ENCODE measurements around the gene TSPOAP1.

Gene TSPOAP1

DNA sequence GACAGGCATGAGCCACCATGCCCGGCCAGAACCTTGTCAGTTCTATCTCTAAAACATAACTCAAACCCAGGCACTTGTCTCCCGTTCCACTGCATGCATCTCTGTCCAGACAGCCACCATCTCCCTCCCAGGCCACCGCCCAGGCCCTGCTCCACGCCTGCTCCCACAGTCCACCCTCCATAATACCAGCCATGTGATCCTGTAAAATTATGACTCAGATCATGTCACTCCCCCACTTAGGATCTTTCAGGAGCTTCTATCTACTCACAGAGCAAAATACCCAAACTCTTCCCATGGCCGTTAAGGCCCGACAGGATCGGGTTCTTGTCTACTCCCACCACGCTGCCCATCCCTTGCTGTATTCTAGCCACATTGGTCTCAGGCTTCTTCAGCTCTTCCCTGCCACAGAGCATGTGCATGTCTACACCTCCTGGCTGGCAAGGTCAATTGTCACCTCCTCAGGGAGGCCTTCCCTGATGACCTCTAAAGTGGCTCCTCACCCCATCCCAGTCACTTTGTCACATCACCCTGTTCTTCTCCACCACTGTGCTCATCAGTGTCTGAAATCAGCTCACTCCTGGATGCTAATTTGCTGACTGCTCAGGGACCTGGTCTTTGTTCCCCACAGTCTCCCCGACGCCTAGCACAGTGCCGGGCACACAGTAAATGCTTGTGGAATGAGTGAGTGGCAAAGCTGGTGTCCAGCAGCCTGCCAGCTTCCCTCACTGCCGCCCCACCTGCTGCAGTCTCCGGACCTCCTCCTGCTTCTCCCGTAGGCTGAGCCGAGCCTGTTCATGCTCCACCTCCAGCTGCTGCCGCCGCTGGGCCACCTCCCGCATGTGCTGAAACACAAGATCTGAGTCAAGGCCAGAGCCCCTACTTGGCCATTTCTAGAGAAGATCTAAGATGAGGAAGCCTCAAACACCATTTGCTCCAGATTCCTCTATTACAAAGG is 6.7 kb downstream of the TSPOAP1 start:
- no peaks in the 10 kb centered on the region for H3K27me3 Mint-ChIP-seq
- H3K4me3 Mint-ChIP-seq = no peak overlapping the region
- no peaks in the 10 kb centered on the region for H3K36me3 Mint-ChIP-seq (ENCODE audit: low read depth)
- H3K4me1 Mint-ChIP-seq (ENCODE audit: low read depth) = peaks cover 40% of the 10 kb centered on the region
- H3K9me3 Mint-ChIP-seq = no peaks in the 10 kb centered on the region
- peak overlapping the region; percentile 23 for H3K27ac Mint-ChIP-seq

DNA sequence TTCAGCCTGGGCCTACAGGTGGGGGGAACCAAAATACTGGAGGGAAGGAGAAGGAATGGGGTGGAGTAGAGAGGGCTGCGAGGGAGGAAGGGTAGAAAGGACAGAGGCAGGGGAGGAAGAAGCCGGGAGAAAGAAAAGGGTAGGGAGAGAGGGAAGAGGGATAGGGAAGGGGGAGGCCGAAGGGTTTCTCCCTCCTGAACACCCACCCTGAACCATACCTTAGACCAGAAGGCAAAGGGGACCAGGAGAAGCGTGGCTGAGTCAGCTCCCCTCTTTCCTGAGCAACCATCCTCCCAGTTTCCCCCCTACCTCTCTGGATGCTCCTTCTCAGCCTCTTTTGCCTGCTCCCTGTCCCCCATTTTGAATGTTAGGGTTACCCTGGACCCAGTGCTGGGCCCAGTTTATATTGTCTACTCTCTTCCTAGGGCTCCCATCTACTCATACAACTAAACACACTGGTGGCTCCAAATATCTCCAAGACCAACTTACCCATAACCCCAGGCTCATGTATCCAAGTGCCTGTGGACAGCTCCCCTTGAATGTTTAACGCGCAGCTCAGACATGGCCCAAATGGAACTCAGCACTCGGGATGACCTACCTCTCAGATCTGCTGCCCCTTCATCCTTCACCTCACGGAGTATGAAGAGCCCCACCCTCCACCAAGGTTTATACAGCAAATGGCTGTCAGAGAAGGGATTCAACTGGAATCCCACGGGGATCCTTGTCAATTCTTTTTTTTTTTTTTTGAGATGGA is 7.8 kb downstream of the TSPOAP1 start:
- Mint-ChIP-seq H3K4me1 (ENCODE audit: low read depth) (peaks cover 30% of the 10 kb centered on the region), H3K27ac (no peak overlapping the region), H3K36me3 (ENCODE audit: low read depth) (no peaks in the 10 kb centered on the region), H3K9me3 (no peaks in the 10 kb centered on the region), H3K4me3 (no peak overlapping the region), H3K27me3 (no peaks in the 10 kb centered on the region)

DNA sequence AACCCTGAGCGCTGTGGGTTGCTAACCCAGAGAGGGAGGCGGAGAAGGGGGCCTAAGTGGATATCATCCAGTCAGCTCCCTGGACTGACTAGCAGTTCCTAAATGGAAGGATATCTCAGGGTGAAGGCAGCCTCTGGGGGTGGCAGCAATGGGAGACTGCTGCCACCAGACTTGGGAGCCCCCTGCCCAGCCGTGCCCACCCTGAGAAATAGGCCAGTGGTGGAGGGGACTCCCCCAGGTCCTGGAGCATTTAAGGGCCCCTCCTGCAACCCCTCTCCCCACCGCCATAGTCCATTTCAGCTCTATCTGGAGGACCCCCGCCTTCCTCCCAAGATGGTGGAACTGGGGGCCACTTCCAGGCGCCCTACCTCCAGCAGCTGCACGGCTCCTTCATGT is 8.4 kb downstream of the TSPOAP1 start:
- Mint-ChIP-seq H3K9me3 (no peaks in the 10 kb centered on the region), H3K4me1 (ENCODE audit: low read depth) (peaks cover 24% of the 10 kb centered on the region), H3K27ac (no peak overlapping the region), H3K36me3 (ENCODE audit: low read depth) (no peaks in the 10 kb centered on the region), H3K4me3 (no peak overlapping the region), H3K27me3 (no peaks in the 10 kb centered on the region)

DNA sequence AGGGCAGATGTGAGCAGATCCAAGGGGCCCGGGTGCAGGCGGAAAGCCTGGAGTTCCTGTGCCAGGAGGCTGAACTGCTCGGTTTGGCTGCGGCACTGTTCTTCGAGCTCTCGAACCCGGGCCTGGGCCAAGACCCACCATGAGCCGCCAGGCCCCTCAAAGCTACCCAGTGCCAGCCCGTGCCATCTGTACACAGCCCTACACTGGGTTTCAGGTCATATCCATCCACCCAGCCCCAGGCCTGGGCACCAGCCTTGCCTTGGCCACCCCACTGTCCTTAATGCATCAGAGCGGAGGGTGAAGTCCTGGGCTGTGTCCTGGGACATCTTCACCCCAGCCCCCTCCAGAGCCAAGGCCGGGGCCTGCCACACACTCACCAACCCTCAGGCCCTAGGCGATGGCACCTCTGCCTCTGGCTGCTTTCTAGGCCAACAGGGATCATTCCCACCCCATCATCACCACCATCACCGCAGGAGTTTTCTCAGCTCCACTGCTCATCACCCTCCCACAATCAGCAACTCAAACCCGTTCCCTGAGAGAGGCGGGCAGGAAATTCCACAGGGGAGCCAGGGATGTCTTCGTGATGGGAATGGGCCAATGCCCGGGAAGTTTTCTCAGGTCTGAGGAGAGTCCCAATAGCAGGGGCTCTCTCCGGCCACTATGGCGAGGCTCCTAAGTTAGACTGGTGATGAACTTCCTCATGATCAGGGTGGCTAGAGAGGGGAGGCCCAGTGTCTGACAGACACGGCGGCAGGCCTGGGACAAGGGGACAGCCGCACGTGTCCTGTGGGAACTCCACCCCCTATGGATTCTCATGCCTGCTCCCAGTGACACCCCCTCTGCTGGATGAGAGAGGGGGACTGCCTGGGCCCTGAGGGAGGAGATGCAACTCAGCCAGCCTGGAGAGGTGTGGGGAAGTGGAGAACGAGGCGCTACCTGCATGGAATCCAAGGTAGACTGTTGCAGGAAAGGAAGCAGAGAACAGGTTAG is 9.1 kb downstream of the TSPOAP1 start:
- H3K27ac Mint-ChIP-seq = no peak overlapping the region
- H3K4me1 Mint-ChIP-seq (ENCODE audit: low read depth) = peaks cover 20% of the 10 kb centered on the region

DNA sequence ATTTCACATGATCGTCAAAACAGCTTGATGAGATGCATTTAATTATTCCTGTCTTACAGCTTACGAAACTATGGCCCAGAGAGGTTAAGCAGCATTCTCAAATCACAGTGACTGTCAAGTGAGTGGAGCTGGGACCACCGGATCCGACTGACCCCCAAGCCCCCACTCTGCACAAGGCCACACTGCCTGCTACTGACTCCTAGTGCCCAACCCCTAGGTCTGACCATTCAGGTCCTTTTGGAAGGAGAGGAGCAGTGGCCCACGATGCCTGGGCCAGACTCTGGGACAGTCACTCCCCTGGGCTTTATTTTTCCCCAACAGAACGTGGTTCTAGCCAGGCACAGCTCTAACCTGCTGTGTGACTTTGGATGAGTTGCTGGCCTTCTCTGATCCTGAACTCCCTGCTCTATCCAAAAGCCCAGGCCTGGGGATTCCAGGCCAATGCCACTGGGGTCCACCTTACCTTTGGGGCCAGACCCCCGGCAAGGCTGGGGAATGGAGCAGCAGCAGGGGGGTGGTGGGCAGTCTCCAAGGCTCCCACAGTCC is 9.9 kb downstream of the TSPOAP1 start:
- Mint-ChIP-seq H3K27me3 (no peaks in the 10 kb centered on the region), H3K36me3 (ENCODE audit: low read depth) (no peaks in the 10 kb centered on the region), H3K27ac (peak overlapping the region; percentile 65), H3K4me1 (ENCODE audit: low read depth) (peaks cover 20% of the 10 kb centered on the region), H3K4me3 (peak overlapping the region; percentile 13), H3K9me3 (no peaks in the 10 kb centered on the region)

More for the DNA sequence above, 9.1 kb downstream of the TSPOAP1 start:
- no peaks in the 10 kb centered on the region for H3K9me3 Mint-ChIP-seq
- no peaks in the 10 kb centered on the region for H3K36me3 Mint-ChIP-seq (ENCODE audit: low read depth)
- no peak overlapping the region for H3K4me3 Mint-ChIP-seq
- H3K27me3 Mint-ChIP-seq = no peaks in the 10 kb centered on the region

DNA sequence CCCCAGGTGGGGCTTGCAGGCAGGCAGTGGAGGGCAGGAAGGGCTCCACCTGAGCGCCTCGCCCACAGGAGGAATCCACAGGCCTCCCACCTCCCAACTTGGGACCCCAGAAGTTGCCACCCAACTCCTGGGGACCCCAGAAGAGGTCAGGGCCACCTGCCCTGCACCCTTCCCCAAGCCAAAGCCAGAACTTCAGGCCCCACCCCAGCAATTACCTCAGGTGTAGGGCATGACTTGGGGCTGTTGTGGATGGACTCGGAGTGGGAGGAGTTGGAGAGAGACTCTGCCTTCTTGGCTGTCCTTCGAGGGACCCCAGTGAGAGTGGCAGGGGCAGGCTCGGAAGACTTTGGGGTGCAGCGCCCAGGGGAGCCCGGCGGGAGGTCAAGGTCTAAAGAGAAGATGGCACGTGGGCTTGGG is 10.5 kb downstream of the TSPOAP1 start:
- Mint-ChIP-seq H3K36me3 (ENCODE audit: low read depth) (no peaks in the 10 kb centered on the region), H3K4me1 (ENCODE audit: low read depth) (peaks cover 20% of the 10 kb centered on the region), H3K9me3 (no peaks in the 10 kb centered on the region), H3K27ac (peak overlapping the region; percentile 65), H3K27me3 (no peaks in the 10 kb centered on the region), H3K4me3 (no peak overlapping the region)

DNA sequence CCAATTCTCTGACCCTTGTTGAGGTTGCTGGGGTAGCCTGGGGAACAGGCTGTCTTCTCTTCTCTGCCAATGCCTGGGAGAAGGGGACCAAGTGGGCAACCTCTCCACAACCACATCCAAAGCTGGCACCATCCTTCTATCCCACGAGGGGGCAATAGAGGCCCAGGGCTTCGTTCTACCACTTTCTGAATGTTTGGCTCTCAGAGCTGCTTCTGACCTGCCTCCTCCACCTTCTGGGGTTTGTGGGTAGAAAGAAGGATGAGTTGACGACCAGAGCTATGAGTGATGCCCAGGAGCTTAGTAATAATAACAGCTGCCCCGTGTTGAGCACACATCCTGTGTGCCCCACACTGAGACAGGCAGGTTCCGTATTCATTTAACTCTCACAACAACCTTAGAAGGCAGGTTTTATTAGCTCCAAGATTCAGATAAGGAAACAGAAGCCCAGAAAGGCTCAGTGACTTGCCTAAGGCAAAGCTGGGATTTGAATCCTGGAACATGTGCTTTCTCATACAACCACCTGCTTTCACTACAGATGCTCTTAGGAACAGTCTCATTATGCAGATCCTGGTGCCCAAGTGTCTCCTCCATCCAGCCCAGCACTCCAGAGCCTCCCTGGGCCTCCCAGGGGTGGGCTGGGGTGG is 11.1 kb downstream of the TSPOAP1 start:
- Mint-ChIP-seq H3K4me3 (peak overlapping the region; percentile 30), H3K27me3 (no peaks in the 10 kb centered on the region), H3K4me1 (ENCODE audit: low read depth) (peaks cover 20% of the 10 kb centered on the region), H3K27ac (peak overlapping the region; percentile 88), H3K9me3 (no peaks in the 10 kb centered on the region), H3K36me3 (ENCODE audit: low read depth) (no peaks in the 10 kb centered on the region)

DNA sequence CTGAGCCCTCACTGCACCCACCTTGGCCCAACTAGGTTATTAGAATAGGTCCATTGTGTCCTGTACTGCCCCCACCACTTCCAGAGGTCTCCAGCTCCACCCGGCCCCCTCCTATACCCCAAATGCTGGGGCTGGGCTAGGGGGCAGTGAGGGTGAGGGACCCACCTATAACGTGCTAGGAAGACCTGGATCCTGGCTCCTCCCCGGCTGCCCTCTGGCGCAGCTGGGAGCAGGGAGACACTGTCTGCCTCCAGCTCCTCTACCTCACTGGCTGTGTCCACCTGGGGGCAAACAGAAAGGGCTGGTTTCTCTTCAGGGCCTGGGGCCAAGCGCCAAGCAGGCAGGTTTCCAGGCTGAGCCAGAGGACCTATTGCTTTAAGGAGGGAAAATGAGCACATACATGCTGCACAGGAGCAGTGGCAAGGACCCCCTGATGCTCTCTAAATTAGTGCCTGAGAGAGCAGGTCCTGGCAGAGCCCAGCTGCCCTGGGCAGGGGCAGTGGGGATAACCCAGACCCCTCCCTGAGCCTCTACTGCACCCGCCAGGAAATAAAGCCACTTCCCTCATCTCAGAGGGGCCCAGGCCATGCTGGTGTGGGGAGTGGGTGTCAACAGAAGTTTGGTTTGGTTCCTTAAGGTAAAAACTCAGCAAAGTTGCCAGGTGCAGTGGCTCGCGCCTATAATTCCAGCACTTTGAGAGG is 12.2 kb downstream of the TSPOAP1 start:
- Mint-ChIP-seq H3K4me3 (no peak overlapping the region), H3K27me3 (no peaks in the 10 kb centered on the region), H3K27ac (no peak overlapping the region)

DNA sequence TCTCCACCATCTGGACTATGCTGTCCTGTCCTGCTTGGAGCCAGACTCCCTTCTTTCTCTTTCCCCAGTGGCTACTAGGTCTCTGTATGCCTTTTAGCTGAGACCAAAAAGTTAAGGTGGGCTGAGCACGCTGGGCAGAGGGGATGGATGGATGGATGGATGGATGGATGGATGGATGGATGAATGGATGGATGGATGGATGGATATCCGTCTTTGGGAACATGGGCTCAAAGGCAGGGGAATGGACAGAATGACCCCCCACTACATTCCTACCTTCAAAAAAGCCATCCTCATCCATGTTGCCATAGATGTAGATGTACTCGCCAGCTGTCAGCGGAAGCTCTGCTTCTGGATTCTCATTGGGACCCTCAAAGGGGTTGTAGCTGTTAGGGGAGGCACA is 12.8 kb downstream of the TSPOAP1 start:
- Mint-ChIP-seq H3K4me1 (ENCODE audit: low read depth) (peaks cover 20% of the 10 kb centered on the region), H3K9me3 (no peaks in the 10 kb centered on the region), H3K27ac (no peak overlapping the region), H3K27me3 (no peaks in the 10 kb centered on the region), H3K4me3 (no peak overlapping the region), H3K36me3 (ENCODE audit: low read depth) (no peaks in the 10 kb centered on the region)

More for the DNA sequence above, 12.2 kb downstream of the TSPOAP1 start:
- Mint-ChIP-seq H3K4me1 (ENCODE audit: low read depth) (peaks cover 20% of the 10 kb centered on the region), H3K36me3 (ENCODE audit: low read depth) (no peaks in the 10 kb centered on the region), H3K9me3 (no peaks in the 10 kb centered on the region)

DNA sequence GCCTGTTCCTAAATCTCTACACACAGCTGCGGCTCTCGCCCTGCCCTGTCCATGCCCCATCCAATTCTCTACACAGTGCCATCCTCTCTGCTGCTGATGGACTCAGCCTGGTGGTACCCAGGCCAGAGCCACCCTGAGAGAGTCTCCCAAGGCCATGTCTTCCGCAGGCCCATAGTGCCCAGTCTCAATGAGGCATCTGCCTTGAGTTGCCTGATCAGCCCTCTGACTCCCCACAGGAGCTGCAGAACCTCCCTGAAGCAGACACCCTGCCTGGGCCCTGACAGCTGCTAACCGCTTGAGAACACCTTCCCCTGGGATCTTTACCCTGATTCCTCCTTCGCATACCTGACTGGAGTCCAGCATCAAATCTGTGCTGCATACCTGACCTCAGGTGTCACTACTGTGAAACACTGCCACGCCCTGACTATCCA is 13.3 kb downstream of the TSPOAP1 start:
- H3K4me3 Mint-ChIP-seq = no peak overlapping the region
- no peaks in the 10 kb centered on the region for H3K36me3 Mint-ChIP-seq (ENCODE audit: low read depth)
- H3K4me1 Mint-ChIP-seq (ENCODE audit: low read depth) = peaks cover 20% of the 10 kb centered on the region

DNA sequence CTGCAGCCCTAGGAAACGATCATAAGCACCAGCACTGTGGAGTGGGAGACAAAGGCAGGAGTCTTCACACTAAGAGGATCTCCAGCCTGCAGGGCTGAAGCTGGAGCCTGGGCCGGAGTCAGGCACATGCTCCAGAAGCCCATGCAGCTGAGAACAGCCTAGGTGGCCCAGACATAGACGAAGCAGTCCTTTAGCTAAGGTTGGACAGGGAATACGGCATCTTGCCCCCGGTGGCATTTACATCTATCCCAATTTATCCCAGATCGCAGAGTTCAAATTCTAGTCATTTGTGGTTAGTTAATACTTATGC is 13.9 kb downstream of the TSPOAP1 start:
- no peak overlapping the region for H3K27ac Mint-ChIP-seq

More for the DNA sequence above, 13.3 kb downstream of the TSPOAP1 start:
- Mint-ChIP-seq H3K9me3 (no peaks in the 10 kb centered on the region), H3K27me3 (no peaks in the 10 kb centered on the region), H3K27ac (no peak overlapping the region)

DNA sequence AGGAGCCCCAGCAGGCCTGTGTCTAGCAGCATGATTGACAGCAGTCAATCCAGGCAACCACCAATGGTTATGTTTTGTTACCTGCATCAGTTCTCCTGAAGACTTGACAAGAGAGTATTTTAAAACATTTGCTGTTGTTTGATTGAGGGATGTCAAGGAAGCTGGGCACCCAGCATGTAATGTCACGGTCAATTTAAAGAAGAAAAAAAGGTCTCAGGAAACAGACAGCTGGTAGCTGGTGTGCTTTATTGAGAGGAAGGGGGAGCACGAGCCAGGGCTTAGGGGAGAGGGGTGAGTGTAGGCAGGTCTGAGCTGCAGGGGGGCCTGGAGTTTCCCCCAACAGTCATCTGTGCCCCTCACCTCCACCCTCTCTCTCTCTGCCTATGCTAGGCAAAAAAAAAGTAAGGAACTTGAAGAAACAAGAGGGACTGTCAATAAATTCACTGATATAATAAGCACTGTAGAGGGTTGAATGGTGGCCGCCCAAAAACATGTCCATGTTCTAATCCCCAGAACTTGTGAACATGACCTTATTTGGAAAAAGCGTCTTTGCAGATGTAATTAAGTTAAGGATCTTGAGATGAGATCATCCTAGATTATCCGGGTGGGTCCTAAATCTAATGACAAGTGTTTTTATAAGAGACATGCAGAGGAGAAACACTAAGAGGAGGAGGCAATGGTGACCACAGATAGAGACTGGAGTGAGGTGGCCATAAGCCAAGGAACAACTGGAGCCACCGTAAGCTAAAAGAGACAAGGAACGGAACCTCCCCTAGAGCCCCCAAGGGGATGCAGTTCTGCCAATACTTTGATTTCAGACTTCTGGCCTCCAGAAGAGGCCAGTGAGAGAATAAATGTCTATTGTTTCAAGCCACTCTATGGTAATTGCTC is 14.5 kb downstream of the TSPOAP1 start:
- no peaks in the 10 kb centered on the region for H3K9me3 Mint-ChIP-seq
- no peaks in the 10 kb centered on the region for H3K27me3 Mint-ChIP-seq
- no peaks in the 10 kb centered on the region for H3K36me3 Mint-ChIP-seq (ENCODE audit: low read depth)
- H3K4me3 Mint-ChIP-seq = no peak overlapping the region
- H3K27ac Mint-ChIP-seq = peak overlapping the region; percentile 41
- H3K4me1 Mint-ChIP-seq (ENCODE audit: low read depth) = peaks cover 20% of the 10 kb centered on the region

More for the DNA sequence above, 13.9 kb downstream of the TSPOAP1 start:
- Mint-ChIP-seq H3K4me3 (no peak overlapping the region), H3K36me3 (ENCODE audit: low read depth) (no peaks in the 10 kb centered on the region), H3K9me3 (no peaks in the 10 kb centered on the region), H3K4me1 (ENCODE audit: low read depth) (peaks cover 20% of the 10 kb centered on the region), H3K27me3 (no peaks in the 10 kb centered on the region)

DNA sequence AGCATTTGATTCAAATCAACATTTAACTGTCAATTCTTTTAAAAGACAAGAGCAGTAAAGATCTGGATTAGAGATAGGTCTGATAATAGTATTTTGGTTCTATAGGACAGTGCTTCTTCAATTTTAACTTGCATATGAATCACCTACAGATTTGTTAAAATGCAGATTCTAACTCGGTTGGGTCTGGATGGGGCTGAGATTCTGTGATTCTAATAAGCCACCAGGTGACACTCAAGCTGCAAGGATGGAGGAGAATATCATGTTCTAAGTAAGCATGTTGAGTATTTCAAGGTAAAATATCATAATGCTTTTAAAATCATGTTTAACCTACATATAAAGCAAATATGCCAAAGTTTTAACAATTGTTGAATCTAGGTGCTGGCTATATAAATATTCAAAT is 15.8 kb downstream of the TSPOAP1 start:
- H3K36me3 Mint-ChIP-seq (ENCODE audit: low read depth) = no peaks in the 10 kb centered on the region
- H3K9me3 Mint-ChIP-seq = no peaks in the 10 kb centered on the region
- H3K27ac Mint-ChIP-seq = no peak overlapping the region
- no peaks in the 10 kb centered on the region for H3K27me3 Mint-ChIP-seq
- H3K4me3 Mint-ChIP-seq = no peak overlapping the region
- H3K4me1 Mint-ChIP-seq (ENCODE audit: low read depth) = peaks cover 11% of the 10 kb centered on the region

Data from stimulated activated naive CD8-positive, alpha-beta T cell treated with anti-CD3 and anti-CD28 coated beads, Interleukin-15, Interleukin-2, amounts not matched to agents 100 ng/mL and 50 ng/mL, for 24 hours (primary cell).